IMR-90 (cell line): ENCODE measurements around the gene PROZ. TPM values are rescaled to one million over a fixed set of nuclear protein-coding genes. Genes with fewer than 3 reads are reported as not detected.
A peak's percentile ranks its signal among the peaks of the same experiment; 100 is the strongest.

Source experiments
- ATAC-seq: fragments of 200-7000 bp; cut with Tn5 transposase; 2 replicates; pipeline ENCODE4 v1.9.1; 2020; ENCODE audit warnings: low read depth, mild to moderate bottlenecking, moderate library complexity
- BruUV-seq: library from RNA; stranded (reverse); fragments of 400-500 nt; replicated peaks from 2 replicates; lab custom pipeline; 2021; lab: Mats Ljungman, UMichigan
- CTCF ChIA-PET: fragments of 300-600 bp; formaldehyde crosslinking; extraction: SDS; loops from one replicate; lab custom pipeline; 2021; ENCODE audit warnings: antibody characterized with exemption; lab: Yijun Ruan, JAX
- POLR2A ChIA-PET: fragments of 300-600 bp; sonication (Branson Sonifier 250); formaldehyde crosslinking; loops from one replicate; lab custom pipeline; 2022; ENCODE audit warnings: antibody characterized with exemption; ENCODE audit not compliant: unreplicated experiment; lab: Charles Lee
- DNase-seq: peaks from one replicate; pipeline ENCODE4 v3.0.0; 2013
- H2AFZ ChIP-seq: replicated peaks from 2 replicates; pipeline ENCODE3; 2013; ENCODE audit warnings: low read length, mild to moderate bottlenecking; ENCODE audit not compliant: poor library complexity
- H2AK5ac ChIP-seq: 2 replicates; pipeline ENCODE4 v1.6.1; 2013; ENCODE audit warnings: low read depth, low read length, inconsistent platforms
- H2AK9ac ChIP-seq: replicated peaks from 2 replicates; pipeline ENCODE3; 2013; ENCODE audit warnings: mild to moderate bottlenecking, low read depth, low read length, moderate library complexity; ENCODE audit not compliant: poor library complexity
- H2BK120ac ChIP-seq: 2 replicates; pipeline ENCODE4 v1.6.1; 2013; ENCODE audit warnings: low read depth, low read length, inconsistent platforms
- H2BK15ac ChIP-seq: 3 replicates; pipeline ENCODE4 v1.6.1; 2013; ENCODE audit warnings: low read depth, low read length, inconsistent platforms
- H2BK20ac ChIP-seq: 2 replicates; pipeline ENCODE4 v1.6.1; 2013; ENCODE audit warnings: low read depth, mild to moderate bottlenecking, inconsistent platforms, low read length, moderate library complexity
- H2BK5ac ChIP-seq: 2 replicates; pipeline ENCODE4 v1.6.1; 2013; ENCODE audit warnings: mild to moderate bottlenecking, low read depth, low read length, inconsistent platforms; ENCODE audit not compliant: poor library complexity, severe bottlenecking
- H3K14ac ChIP-seq: replicated peaks from 2 replicates; pipeline ENCODE4 v1.6.1; 2013; ENCODE audit warnings: low read depth, low read length, inconsistent platforms
- H3K18ac ChIP-seq: 2 replicates; pipeline ENCODE4 v1.6.1; 2013; ENCODE audit warnings: low read depth, low read length, control low read depth
- H3K23ac ChIP-seq: 2 replicates; pipeline ENCODE4 v1.6.1; 2013; ENCODE audit warnings: low read depth, low read length, inconsistent platforms
- H3K27ac ChIP-seq: 2 replicates; pipeline ENCODE4 v1.5.1; 2013; ENCODE audit warnings: mild to moderate bottlenecking, control low read depth, low read length; ENCODE audit not compliant: insufficient read depth
- H3K27me3 ChIP-seq: 2 replicates; pipeline ENCODE4 v1.6.1; 2013; ENCODE audit warnings: low read length; ENCODE audit not compliant: control insufficient read depth, insufficient read depth
- H3K36me3 ChIP-seq: 2 replicates; pipeline ENCODE4 v1.6.1; 2013; ENCODE audit warnings: low read length, mixed read lengths; ENCODE audit not compliant: control insufficient read depth, insufficient read depth
- H3K4ac ChIP-seq: 2 replicates; pipeline ENCODE4 v1.6.1; 2013; ENCODE audit warnings: low read depth, low read length, inconsistent platforms
- H3K4me1 ChIP-seq: 2 replicates; pipeline ENCODE4 v1.6.1; 2013; ENCODE audit warnings: low read length, mixed read lengths; ENCODE audit not compliant: control insufficient read depth, insufficient read depth
- H3K4me2 ChIP-seq: 2 replicates; pipeline ENCODE4 v1.6.1; 2013; ENCODE audit warnings: low read depth, mild to moderate bottlenecking, control low read depth, low read length, moderate library complexity
- H3K4me3 ChIP-seq: 2 replicates; pipeline ENCODE4 v1.5.1; 2013; ENCODE audit warnings: low read depth, mild to moderate bottlenecking, control low read depth, low read length, moderate library complexity; ENCODE audit not compliant: insufficient read depth
- H3K56ac ChIP-seq: 2 replicates; pipeline ENCODE4 v1.6.1; 2013; ENCODE audit warnings: low read length, inconsistent platforms; ENCODE audit not compliant: insufficient read depth; ENCODE audit errors: extremely low read depth
- H3K79me1 ChIP-seq, 2 experiments: 2 replicates each; pipeline ENCODE4 v1.6.1; 2013; ENCODE audit warnings: low read length in 2 of 2, inconsistent platforms in 1 of 2, low read depth in 1 of 2
- H3K9ac ChIP-seq: 2 replicates; pipeline ENCODE4 v1.6.1; 2013; ENCODE audit warnings: low read depth, low read length, control low read depth
- H3K9me1 ChIP-seq: 2 replicates; pipeline ENCODE4 v1.6.1; 2013; ENCODE audit warnings: low read length, inconsistent platforms; ENCODE audit not compliant: insufficient read depth
- H3K9me3 ChIP-seq: 2 replicates; pipeline ENCODE4 v1.6.1; 2013; ENCODE audit warnings: low read length; ENCODE audit not compliant: control insufficient read depth, insufficient read depth
- H4K20me1 ChIP-seq: 2 replicates; pipeline ENCODE4 v1.6.1; 2013; ENCODE audit warnings: low read length, inconsistent platforms; ENCODE audit not compliant: insufficient read depth
- H4K5ac ChIP-seq: 2 replicates; pipeline ENCODE4 v1.6.1; 2013; ENCODE audit warnings: mild to moderate bottlenecking, low read depth, low read length, control low read depth
- H4K8ac ChIP-seq, 2 experiments: 2 replicates each; pipeline ENCODE4 v1.6.1; 2013; ENCODE audit warnings: low read depth in 2 of 2, low read length in 2 of 2, control low read depth in 1 of 2, inconsistent platforms in 1 of 2
- H4K91ac ChIP-seq: 2 replicates; pipeline ENCODE4 v1.6.1; 2013; ENCODE audit warnings: low read depth, low read length, inconsistent platforms; ENCODE audit not compliant: insufficient read depth
- BHLHE40 ChIP-seq: fragments of 150-350 bp; IDR thresholded peaks from 2 replicates; pipeline ENCODE4 v1.6.1; 2016; ENCODE audit warnings: mild to moderate bottlenecking, low read depth, low read length
- CEBPB ChIP-seq: IDR thresholded peaks from 2 replicates; pipeline ENCODE4 v1.6.1; 2012; ENCODE audit warnings: low read depth, low read length, improper control_type of control experiment
- ELK1 ChIP-seq: fragments of 150-350 bp; IDR thresholded peaks from 2 replicates; pipeline ENCODE4 v1.6.1; 2016; ENCODE audit warnings: low read depth, mild to moderate bottlenecking, low read length, moderate library complexity, borderline replicate concordance
- FOS ChIP-seq: fragments of 150-350 bp; IDR thresholded peaks from 2 replicates; pipeline ENCODE4 v1.6.1; 2016; ENCODE audit warnings: low read depth, low read length
- MAFK ChIP-seq: IDR thresholded peaks from 2 replicates; pipeline ENCODE4 v1.6.1; 2012; ENCODE audit warnings: low read depth, low read length, improper control_type of control experiment
- MXI1 ChIP-seq: IDR thresholded peaks from 2 replicates; pipeline ENCODE4 v1.6.1; 2012; ENCODE audit warnings: low read depth, mild to moderate bottlenecking, low read length, moderate library complexity, borderline replicate concordance
- NFE2L2 ChIP-seq: fragments of 150-350 bp; IDR thresholded peaks from 2 replicates; pipeline ENCODE4 v1.6.1; 2016; ENCODE audit warnings: low read depth, mild to moderate bottlenecking, low read length
- POLR2A ChIP-seq: IDR thresholded peaks from 2 replicates; pipeline ENCODE4 v1.6.1; 2012; ENCODE audit warnings: mild to moderate bottlenecking, low read depth, low read length
- SMC3 ChIP-seq: fragments of 150-350 bp; IDR thresholded peaks from 2 replicates; pipeline ENCODE4 v1.6.1; 2016; ENCODE audit warnings: low read depth, mild to moderate bottlenecking, antibody characterized with exemption, low read length, moderate library complexity
- WGBS, 2 experiments: methylation state at CpG; one replicate each; pipeline versions ENCODE4 v1.1.5 to v1.1.7; 2013; ENCODE audit warnings: missing lambda C conversion rate in 2 of 2; ENCODE audit not compliant: insufficient read length in 1 of 2; ENCODE audit errors: extremely low coverage in 2 of 2; 5-methylcytosine and 5-hydroxymethylcytosine counted together
- dilution Hi-C: fragments of 300-500 bp; cut with HindIII; formaldehyde crosslinking; loops from one replicate; pipeline ENCODE4 v1.14.3; 2018; ENCODE audit warnings: low sequenced_read_pairs; ENCODE audit not compliant: unreplicated experiment
- in situ Hi-C: fragments of 300-500 bp; cut with MboI; formaldehyde crosslinking; loops from 3 replicates; pipeline ENCODE4 v1.14.3; 2019; ENCODE audit warnings: low sequenced_read_pairs, inconsistent platforms, mixed read lengths
- intact Hi-C: fragments of 100-400 bp; cut with micrococcal nuclease; formaldehyde crosslinking; loops from 2 replicates; pipeline ENCODE4 v1.10.0; 2022
- polyA plus RNA-seq, 3 experiments: library from polyadenylated mRNA; depleted of rRNA; stranded (reverse); fragments of >200 nt; gene quantifications; 2 replicates each; pipeline ENCODE4 v1.2.3, GENCODE V29; 2012; ENCODE audit warnings: low replicate concordance in 1 of 3
- total RNA-seq: library from RNA; depleted of rRNA; stranded (reverse); fragments of >200 nt; gene quantifications from 2 replicates; pipeline ENCODE4 v1.2.3, GENCODE V29; 2012

PROZ gene
- total and polyA plus RNA-seq, 2 of the 4 experiments (the other 2 are of a cell fraction): not detected

GRCh38 chr13:113138792-113139551 is 19.5 kb upstream of the PROZ start:
- no peak overlapping the region for H2BK20ac ChIP-seq
- no peaks in the 10 kb centered on the region for H3K4me1 ChIP-seq
- no peak for TF ChIP-seq ELK1
- no peak for TF ChIP-seq FOS
- TF ChIP-seq NFE2L2: no peak
- TF ChIP-seq MAFK: no peak
- TF ChIP-seq CEBPB: no peak
- TF ChIP-seq POLR2A: no peak
- no peak for TF ChIP-seq MXI1
- TF ChIP-seq BHLHE40: no peak
- no peak for TF ChIP-seq SMC3
- H3K4ac ChIP-seq: no peak overlapping the region
- ATAC-seq: no peak
- H3K14ac ChIP-seq: no peak overlapping the region
- no peak overlapping the region for H2AK9ac ChIP-seq
- no peak overlapping the region for H3K4me3 ChIP-seq
- no peak overlapping the region for H4K5ac ChIP-seq
- H3K36me3 ChIP-seq: 0 out of 2 replicates have a peak, but pooled peaks cover 1% of the 10 kb centered on the region
- DNase-seq: no peak
- H2BK15ac ChIP-seq: no peak overlapping the region
- dilution Hi-C loops: no loop called here
- no peak overlapping the region for H2AK5ac ChIP-seq
- 35% methylated on average over 6 of the region's 16 CpGs; no CpG with 5 or more reads in 1 of the 2 experiments for WGBS, 2 experiments
- no peak overlapping the region for H3K23ac ChIP-seq
- no peak overlapping the region for H3K4me2 ChIP-seq
- ChIA-PET CTCF (no interaction called here), POLR2A (no interaction called here)
- H3K9me1 ChIP-seq: no peaks in the 10 kb centered on the region
- in situ Hi-C loops: no loop called here
- H3K56ac ChIP-seq: no peak overlapping the region
- no peaks in the 10 kb centered on the region for H3K79me1 ChIP-seq
- H4K91ac ChIP-seq: no peak overlapping the region
- H4K20me1 ChIP-seq: no peaks in the 10 kb centered on the region
- H3K9me3 ChIP-seq: no peaks in the 10 kb centered on the region
- H3K18ac ChIP-seq: no peak overlapping the region
- H3K9ac ChIP-seq: no peak overlapping the region
- peak overlapping the region; percentile 73 for H2AFZ ChIP-seq
- no peak overlapping the region for H3K27ac ChIP-seq
- intact Hi-C loops: no loop called here
- H4K8ac ChIP-seq: no peak overlapping the region
- H2BK120ac ChIP-seq: no peak overlapping the region
- no TSS peak for BruUV-seq
- peaks cover 4% of the 10 kb centered on the region; the same call in 1 of the 2 replicates for H3K27me3 ChIP-seq
- no peak overlapping the region for H2BK5ac ChIP-seq
